GM19452 (cell line): ENCODE results near the gene SPANXD.
"Not testable (repeated sequence)": the region's sequence is repeated elsewhere in the genome, so short reads cannot be mapped to it uniquely, and the experiment has no call there.

Experiments used
- ATAC-seq: cut with Tn5 transposase; IDR thresholded peaks from one replicate; pipeline ENCODE4 v1.9.1; 2021; ENCODE audit not compliant: unreplicated experiment

The SPANXD gene, protein sequence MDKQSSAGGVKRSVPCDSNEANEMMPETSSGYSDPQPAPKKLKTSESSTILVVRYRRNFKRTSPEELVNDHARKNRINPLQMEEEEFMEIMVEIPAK

DNA sequence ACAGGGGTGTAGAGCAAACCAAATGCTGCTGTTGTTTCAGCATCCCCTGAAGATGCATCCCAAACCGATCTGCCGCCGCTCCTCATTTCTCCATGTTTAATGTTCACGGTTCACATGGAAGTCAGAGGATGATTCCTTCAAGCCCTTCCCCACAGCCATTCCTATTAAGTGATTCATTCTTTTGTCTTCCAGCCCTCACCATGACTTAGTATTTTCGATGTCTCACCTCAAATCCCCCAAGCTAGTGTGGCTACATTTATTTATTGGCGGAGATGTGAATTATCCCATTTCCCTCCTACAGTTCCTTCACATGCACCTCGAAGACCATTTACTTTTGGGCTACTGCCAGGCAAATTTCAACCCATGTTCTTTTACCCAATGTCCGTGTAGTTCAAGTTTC is at the start of gene SPANXD:
Gene SPANXD (minus strand): TSS at position 101 of the 400 bp plus-strand sequence. CDS start 334 bp downstream, outside the sequence.
- ATAC-seq: not testable (repeated sequence)

- no peak for ATAC-seq
These were observed 44.1 kb upstream of the SPANXD start for GRCh38 chrX:141742666-141743065.

GRCh38 chrX:141736656-141737055 is 38.1 kb upstream of the SPANXD start:
- ATAC-seq: no peak

DNA sequence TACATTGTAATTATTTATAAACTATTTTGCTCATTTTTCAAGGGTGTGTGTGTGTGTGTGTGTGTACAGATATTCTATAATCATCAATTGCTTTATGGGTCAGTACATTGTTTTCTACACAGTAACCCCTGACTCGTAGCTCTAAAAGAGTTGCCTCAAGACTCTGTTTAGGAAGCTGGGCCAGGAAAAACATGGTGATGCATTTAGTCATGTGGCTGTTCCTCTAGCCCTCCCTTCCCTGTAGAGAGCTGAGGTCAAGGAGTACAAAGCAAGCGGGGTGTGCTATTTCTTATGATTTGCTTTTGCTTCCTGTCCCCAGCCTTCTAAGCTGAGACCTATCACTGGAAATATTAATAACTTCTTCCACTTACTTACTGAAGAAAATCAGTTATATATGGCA is 34.8 kb upstream of the SPANXD start:
- no peak for ATAC-seq

GRCh38 chrX:141732031-141732430 is 33.5 kb upstream of the SPANXD start:
- no peak for ATAC-seq

DNA sequence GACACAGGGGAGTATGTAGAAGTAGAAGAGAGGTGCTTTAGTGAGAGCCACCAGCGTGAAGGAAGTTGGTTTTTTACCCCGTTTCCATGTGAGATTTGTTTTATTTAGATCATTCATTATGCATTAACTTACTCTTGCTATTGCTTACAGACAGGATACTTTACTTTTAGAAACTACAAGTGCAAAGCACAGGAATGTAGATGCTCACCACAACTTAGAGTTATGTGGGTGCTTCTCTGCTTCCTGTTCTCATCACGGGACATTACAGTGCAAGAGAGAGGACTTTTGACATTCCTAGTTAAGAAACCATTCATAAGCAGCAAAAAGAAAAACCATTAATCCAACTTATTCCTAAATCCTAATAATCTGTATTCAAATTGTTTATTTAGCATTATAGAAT is 25.6 kb upstream of the SPANXD start:
- ATAC-seq: no peak

DNA sequence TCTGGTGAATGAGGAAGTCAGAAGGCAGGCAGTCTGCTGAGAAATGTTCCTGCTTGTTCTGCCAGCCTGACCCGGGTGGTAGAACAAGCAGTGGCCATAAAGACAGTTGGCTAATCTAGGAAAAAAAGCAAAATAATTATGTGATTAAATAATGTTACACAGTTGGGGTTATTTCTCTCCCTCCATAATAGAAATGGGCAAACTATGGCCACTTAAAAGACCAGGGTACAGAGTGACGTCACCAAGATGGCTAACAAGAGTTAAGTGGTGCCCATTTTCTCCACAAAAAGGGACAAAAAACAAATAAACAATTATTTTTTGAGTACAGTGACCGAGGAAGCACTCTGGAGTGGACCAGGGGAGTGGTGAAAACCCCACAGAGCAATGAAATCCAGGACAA is 16.1 kb upstream of the SPANXD start:
- ATAC-seq: no peak

DNA sequence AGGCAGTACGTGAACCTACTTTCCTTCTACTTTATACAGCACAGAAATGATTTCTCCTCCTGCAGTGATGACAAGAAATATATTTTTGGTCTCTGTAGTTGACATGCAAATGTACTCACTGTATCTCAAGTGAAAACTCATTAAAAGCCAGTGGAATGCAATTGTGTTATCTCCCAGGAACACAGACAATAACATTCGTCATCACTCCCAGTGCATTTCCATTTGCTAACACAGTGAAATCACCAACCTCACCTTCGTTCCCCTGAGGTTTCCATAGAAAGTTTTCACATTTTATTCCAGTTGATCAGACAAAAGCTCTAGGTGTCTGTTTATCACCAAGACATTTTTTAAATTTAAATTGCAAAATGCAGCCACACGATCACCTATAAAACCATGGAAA is 2.5 kb upstream of the SPANXD start:
- ATAC-seq: no peak

- no peak for ATAC-seq
These were observed 24.6 kb downstream of the SPANXD start for GRCh38 chrX:141673946-141674345.

GRCh38 chrX:141669689-141670088 is 28.9 kb downstream of the SPANXD start:
- no peak for ATAC-seq

- ATAC-seq: no peak
These were observed 30.2 kb downstream of the SPANXD start for GRCh38 chrX:141668371-141668770.

GRCh38 chrX:141662781-141663180 is 35.8 kb downstream of the SPANXD start:
- no peak for ATAC-seq

- no peak for ATAC-seq
These were observed 46.3 kb downstream of the SPANXD start for GRCh38 chrX:141652286-141652685.
